Measurements from ENCODE around the gene KLRD1. TPM values are rescaled to one million over a fixed set of nuclear protein-coding genes. Genes with fewer than 3 reads are reported as not detected.

Gene KLRD1
- total and polyA plus RNA-seq, 12 donors = 0.10 to 3.1 (median 0.68) TPM

GRCh38 chr12:10361622-10362021 lies 54.0 kb downstream of the KLRD1 start:
- TF ChIP-seq POLR2A (IDR thresholded peaks at IDR 0.05) = no peak
- TF ChIP-seq CTCF (IDR thresholded peaks at IDR 0.05) = no peak
- Histone ChIP-seq H3K27ac (no peak overlapping the region), H3K36me3 (replicated peaks in 1 of 2) (no peaks in the 10 kb centered on the region), H3K9me3 (replicated peaks in 1 of 3) (no peaks in the 10 kb centered on the region), H3K4me3 (no peak overlapping the region), H3K27me3 (no peaks in the 10 kb centered on the region), H3K4me1 (replicated peaks in 1 of 2) (peaks cover 19 to 29% of the 10 kb centered on the region in 2 donors)
- intact Hi-C loops (cut with DNase I) = no loop called here
- DNase-seq = no peak
- 64 to 73% (median 71%) methylated on average over 4 of the region's 4 CpGs for WGBS, 4 donors

DNA sequence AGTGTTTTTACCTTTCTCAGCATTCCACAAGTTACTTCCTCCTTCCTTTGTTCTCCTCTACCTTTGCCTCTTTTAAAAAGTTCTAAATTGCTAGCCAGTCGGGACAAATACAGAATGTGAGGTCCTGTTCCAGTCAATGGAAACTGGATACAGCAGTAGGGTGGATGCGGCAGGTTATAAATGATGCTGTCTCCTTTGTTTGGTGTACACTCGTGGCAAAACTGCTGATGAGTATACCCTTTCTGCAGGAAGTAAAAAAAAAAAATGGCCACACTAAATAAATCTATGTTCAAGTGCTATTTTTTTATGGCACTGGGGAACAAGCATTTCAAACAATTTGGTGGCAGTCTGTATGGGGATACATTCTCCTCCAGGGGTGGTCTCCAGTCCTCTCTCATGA lies 54.7 kb downstream of the KLRD1 start:
- Histone ChIP-seq H3K27ac (no peak overlapping the region), H3K27me3 (no peaks in the 10 kb centered on the region), H3K4me3 (no peak overlapping the region), H3K4me1 (replicated peaks in 1 of 2) (peaks cover 22 to 35% of the 10 kb centered on the region in 2 donors), H3K9me3 (replicated peaks in 1 of 3) (no peaks in the 10 kb centered on the region), H3K36me3 (replicated peaks in 1 of 2) (no peaks in the 10 kb centered on the region)
- no peak for DNase-seq
- TF ChIP-seq POLR2A (IDR thresholded peaks at IDR 0.05) = no peak
- TF ChIP-seq CTCF (IDR thresholded peaks at IDR 0.05) = no peak
- intact Hi-C loops (cut with DNase I) = no loop called here
- WGBS, 4 donors = 69 to 77% (median 73%) methylated on average over 3 of the region's 3 CpGs

GRCh38 chr12:10362828-10363657 lies 55.4 kb downstream of the KLRD1 start:
- H3K27ac ChIP-seq = peak overlapping the region in 4 of 5 donors; percentile 77 to 99 (median 95)
- no peaks in the 10 kb centered on the region for H3K27me3 ChIP-seq
- no peak for DNase-seq
- peaks cover 22 to 35% of the 10 kb centered on the region in 2 donors for H3K4me1 ChIP-seq (replicated peaks in 1 of 2)
- H3K4me3 ChIP-seq = peak overlapping the region in 2 of 4 donors; percentile 90 to 92
- intact Hi-C loops (cut with DNase I) = no loop called here
- WGBS, 4 donors = 30 to 52% (median 39%) methylated on average over 9 of the region's 9 CpGs
- H3K36me3 ChIP-seq (replicated peaks in 1 of 2) = no peaks in the 10 kb centered on the region
- H3K9me3 ChIP-seq (replicated peaks in 1 of 3) = no peaks in the 10 kb centered on the region
- TF ChIP-seq CTCF (IDR thresholded peaks at IDR 0.05) (no peak), POLR2A (IDR thresholded peaks at IDR 0.05) (no peak)

GRCh38 chr12:10363658-10363913 lies 55.9 kb downstream of the KLRD1 start:
- Histone ChIP-seq H3K27me3 (no peaks in the 10 kb centered on the region), H3K4me1 (replicated peaks in 1 of 2) (peaks cover 22 to 35% of the 10 kb centered on the region in 2 donors), H3K9me3 (replicated peaks in 1 of 3) (no peaks in the 10 kb centered on the region), H3K36me3 (replicated peaks in 1 of 2) (no peaks in the 10 kb centered on the region), H3K27ac (peak overlapping the region; percentile 77 to 99 (median 93)), H3K4me3 (peak overlapping the region in 2 of 4 donors; percentile 90 to 92)
- WGBS, 4 donors = 12 to 41% (median 29%) methylated on average over 3 to 5 of the region's 5 CpGs
- no peak for DNase-seq
- intact Hi-C loops (cut with DNase I) = no loop called here
- TF ChIP-seq POLR2A (IDR thresholded peaks at IDR 0.05) = no peak
- TF ChIP-seq CTCF (IDR thresholded peaks at IDR 0.05) = no peak

Data from adrenal gland (tissue), 12 donors.